KMS-11 (cell line): ENCODE data around the gene CDKN2B-AS1.
"Not testable (repeated sequence)": the region's sequence is repeated elsewhere in the genome, so short reads cannot be mapped to it uniquely, and the experiment has no call there.

ENCODE experiments used
- H2AFZ ChIP-seq: fragments of 200-600 bp; sonication (generic); 2 replicates; pipeline ENCODE4 v1.6.1; 2016; ENCODE audit warnings: antibody characterized with exemption, mixed run types, low read depth
- H3K27ac ChIP-seq: fragments of 200-600 bp; sonication (generic); 2 replicates; pipeline ENCODE4 v1.6.1; 2016; ENCODE audit warnings: mild to moderate bottlenecking, mixed run types
- H3K27me3 ChIP-seq: fragments of 200-600 bp; sonication (generic); 2 replicates; pipeline ENCODE4 v1.6.1; 2017; ENCODE audit warnings: mild to moderate bottlenecking, low read depth, mixed run types, moderate library complexity; ENCODE audit not compliant: insufficient read depth
- H3K36me3 ChIP-seq: fragments of 200-600 bp; sonication (generic); 2 replicates; pipeline ENCODE4 v1.6.1; 2017; ENCODE audit warnings: mild to moderate bottlenecking, mixed run types; ENCODE audit not compliant: insufficient read depth
- H3K4me1 ChIP-seq: fragments of 200-600 bp; sonication (generic); 2 replicates; pipeline ENCODE4 v1.6.1; 2016; ENCODE audit warnings: mild to moderate bottlenecking, low read depth, mixed run types; ENCODE audit not compliant: poor library complexity, severe bottlenecking
- H3K4me2 ChIP-seq: fragments of 200-600 bp; sonication (generic); 2 replicates; pipeline ENCODE4 v1.7.0; 2016; ENCODE audit warnings: mild to moderate bottlenecking, mixed run types
- H3K4me3 ChIP-seq: fragments of 200-600 bp; sonication (generic); IDR thresholded peaks from 2 replicates; pipeline ENCODE4 v1.6.1; 2017; ENCODE audit warnings: low read depth, low read length, mixed read lengths; ENCODE audit not compliant: insufficient read depth
- H3K79me2 ChIP-seq: fragments of 200-600 bp; sonication (generic); 2 replicates; pipeline ENCODE4 v1.6.1; 2016; ENCODE audit warnings: low read depth, mixed run types; ENCODE audit not compliant: insufficient read depth
- H3K9ac ChIP-seq: fragments of 200-600 bp; sonication (generic); 2 replicates; pipeline ENCODE4 v1.6.1; 2016; ENCODE audit warnings: mild to moderate bottlenecking, mixed run types
- H4K20me1 ChIP-seq: fragments of 200-600 bp; sonication (generic); 2 replicates; pipeline ENCODE4 v1.6.1; 2016; ENCODE audit warnings: mild to moderate bottlenecking, mixed run types; ENCODE audit not compliant: insufficient read depth
- TF ChIP-seq, protein P1 (sequence below): fragments of 200-600 bp; sonication (generic); conservative IDR thresholded peaks from 2 replicates; pipeline ENCODE4 v1.6.1; 2017; ENCODE audit warnings: low read depth, mild to moderate bottlenecking, antibody characterized with exemption, low read length, moderate library complexity, mixed read lengths

CDKN2B-AS1 gene

DNA sequence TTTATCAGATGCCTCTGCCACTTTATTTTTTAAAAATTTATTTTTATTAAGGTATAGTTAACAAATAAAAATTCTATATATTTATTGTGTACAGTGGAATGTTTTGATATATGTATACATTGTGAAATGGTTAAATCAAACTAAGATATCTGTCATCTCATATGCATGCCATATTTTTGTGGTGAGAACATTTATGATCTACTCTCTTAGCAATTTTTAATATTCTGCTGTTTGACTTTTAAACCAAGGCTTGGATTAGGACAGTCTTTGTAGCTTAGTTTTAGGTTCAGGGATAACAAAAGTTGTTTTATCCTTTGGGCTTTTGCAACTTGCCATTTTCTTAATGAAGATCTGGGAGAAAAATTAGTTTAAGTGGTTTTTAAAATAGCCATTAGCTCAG lies 60.5 kb downstream of the CDKN2B-AS1 start:
- Histone ChIP-seq H3K4me3 (no peak overlapping the region), H3K27ac (no peak overlapping the region), H3K79me2 (no peaks in the 10 kb centered on the region), H2AFZ (no peak overlapping the region), H4K20me1 (no peaks in the 10 kb centered on the region), H3K4me1 (peaks cover 83% of the 10 kb centered on the region), H3K27me3 (no peaks in the 10 kb centered on the region), H3K9ac (no peak overlapping the region), H3K36me3 (no peaks in the 10 kb centered on the region), H3K4me2 (no peak overlapping the region)
- TF ChIP-seq, protein P1, sequence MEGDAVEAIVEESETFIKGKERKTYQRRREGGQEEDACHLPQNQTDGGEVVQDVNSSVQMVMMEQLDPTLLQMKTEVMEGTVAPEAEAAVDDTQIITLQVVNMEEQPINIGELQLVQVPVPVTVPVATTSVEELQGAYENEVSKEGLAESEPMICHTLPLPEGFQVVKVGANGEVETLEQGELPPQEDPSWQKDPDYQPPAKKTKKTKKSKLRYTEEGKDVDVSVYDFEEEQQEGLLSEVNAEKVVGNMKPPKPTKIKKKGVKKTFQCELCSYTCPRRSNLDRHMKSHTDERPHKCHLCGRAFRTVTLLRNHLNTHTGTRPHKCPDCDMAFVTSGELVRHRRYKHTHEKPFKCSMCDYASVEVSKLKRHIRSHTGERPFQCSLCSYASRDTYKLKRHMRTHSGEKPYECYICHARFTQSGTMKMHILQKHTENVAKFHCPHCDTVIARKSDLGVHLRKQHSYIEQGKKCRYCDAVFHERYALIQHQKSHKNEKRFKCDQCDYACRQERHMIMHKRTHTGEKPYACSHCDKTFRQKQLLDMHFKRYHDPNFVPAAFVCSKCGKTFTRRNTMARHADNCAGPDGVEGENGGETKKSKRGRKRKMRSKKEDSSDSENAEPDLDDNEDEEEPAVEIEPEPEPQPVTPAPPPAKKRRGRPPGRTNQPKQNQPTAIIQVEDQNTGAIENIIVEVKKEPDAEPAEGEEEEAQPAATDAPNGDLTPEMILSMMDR, result no peak

- Histone ChIP-seq H3K4me2 (peak overlapping the region; percentile 31), H3K79me2 (no peaks in the 10 kb centered on the region), H3K36me3 (no peaks in the 10 kb centered on the region), H4K20me1 (no peaks in the 10 kb centered on the region), H3K27ac (peak overlapping the region; percentile 13; the same call in 1 of the 2 replicates), H3K4me1 (peaks cover 73% of the 10 kb centered on the region), H3K4me3 (no peak overlapping the region), H3K9ac (no peak overlapping the region), H2AFZ (no peak overlapping the region), H3K27me3 (no peaks in the 10 kb centered on the region)
- TF ChIP-seq, protein P1, result no peak
These were observed 61.8 kb downstream of the CDKN2B-AS1 start for GRCh38 chr9:22056402-22056801.

DNA sequence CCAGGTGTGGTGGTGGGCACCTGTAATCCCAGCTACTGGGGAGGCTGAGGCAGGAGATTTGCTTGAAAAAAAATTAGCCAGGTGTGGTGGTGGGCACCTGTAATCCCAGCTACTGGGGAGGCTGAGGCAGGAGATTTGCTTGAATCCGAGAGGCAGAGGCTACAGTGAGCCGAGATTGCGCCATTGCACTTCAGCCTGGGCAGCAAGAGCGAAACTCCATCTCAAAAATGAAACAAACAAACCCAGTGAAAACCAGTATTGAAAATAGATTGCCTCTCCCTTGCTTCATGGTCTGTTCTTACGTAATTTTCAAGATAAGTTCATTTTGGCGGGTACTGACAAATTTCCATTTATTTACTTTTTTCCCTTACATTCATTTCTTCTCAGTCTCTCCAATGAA lies 63.4 kb downstream of the CDKN2B-AS1 start:
- H3K4me1 ChIP-seq, result peaks cover 57% of the 10 kb centered on the region
- not testable (repeated sequence) for H3K27ac ChIP-seq, H4K20me1 ChIP-seq, H2AFZ ChIP-seq, H3K79me2 ChIP-seq, H3K4me3 ChIP-seq, H3K27me3 ChIP-seq, H3K9ac ChIP-seq, H3K4me2 ChIP-seq, H3K36me3 ChIP-seq

DNA sequence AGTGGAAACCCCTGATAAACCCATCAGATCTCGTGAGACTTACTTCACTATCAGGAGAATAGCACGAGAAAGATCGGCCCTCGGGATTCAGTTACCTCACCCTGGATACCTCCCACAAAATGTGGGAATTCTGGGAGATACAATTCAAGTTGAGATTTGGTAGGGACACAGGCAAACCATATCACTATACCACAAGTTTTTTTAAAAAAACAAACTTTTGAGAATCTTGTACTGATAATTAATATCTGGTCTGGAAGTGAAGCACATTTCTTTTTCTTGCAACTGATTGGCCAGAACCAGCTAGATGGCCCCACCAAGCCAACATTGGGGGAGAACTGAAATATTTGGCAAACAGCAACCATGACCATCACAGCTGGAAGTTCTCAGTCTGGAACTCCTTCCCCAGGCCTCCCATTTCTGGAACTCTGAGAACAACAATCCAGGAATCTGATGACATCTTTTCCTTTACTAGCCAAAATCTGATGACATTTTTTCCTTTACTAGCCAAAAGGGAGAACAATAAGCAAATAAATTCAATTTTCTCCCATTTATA lies 66.3 kb downstream of the CDKN2B-AS1 start:
- TF ChIP-seq, protein P1, result no peak
- Histone ChIP-seq H3K4me3 (no peak overlapping the region), H3K27me3 (no peaks in the 10 kb centered on the region), H3K9ac (no peak overlapping the region), H3K79me2 (no peaks in the 10 kb centered on the region), H4K20me1 (no peaks in the 10 kb centered on the region), H3K27ac (no peak overlapping the region), H3K4me2 (no peak overlapping the region), H2AFZ (no peak overlapping the region), H3K4me1 (peaks cover 33% of the 10 kb centered on the region), H3K36me3 (no peaks in the 10 kb centered on the region)

DNA sequence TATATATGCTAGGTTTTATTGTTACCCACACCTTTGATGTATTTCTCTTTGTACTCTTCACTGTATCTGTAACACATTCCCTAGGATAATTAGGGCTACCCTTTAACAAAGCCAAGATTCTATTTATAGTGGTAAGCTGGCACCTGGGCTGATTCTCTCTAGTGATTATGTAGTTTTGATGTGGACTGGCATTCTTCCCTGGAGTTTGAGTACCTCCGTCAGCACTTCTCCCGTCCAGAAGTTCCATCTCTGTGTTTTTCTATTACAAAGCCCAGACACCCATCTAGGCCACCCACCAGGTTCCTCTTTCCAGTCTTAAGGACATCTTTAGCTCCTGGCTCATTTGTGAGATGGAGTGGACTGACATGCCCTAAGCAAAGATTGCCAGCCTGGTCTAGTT lies 70.4 kb downstream of the CDKN2B-AS1 start:
- no peaks in the 10 kb centered on the region for H4K20me1 ChIP-seq
- no peaks in the 10 kb centered on the region for H3K27me3 ChIP-seq
- no peak overlapping the region for H3K9ac ChIP-seq
- H3K36me3 ChIP-seq, result no peaks in the 10 kb centered on the region
- H3K4me1 ChIP-seq, result peaks cover 7% of the 10 kb centered on the region
- TF ChIP-seq, protein P1, result no peak
- H3K27ac ChIP-seq, result no peak overlapping the region
- H3K4me2 ChIP-seq, result no peak overlapping the region
- H2AFZ ChIP-seq, result no peak overlapping the region
- no peaks in the 10 kb centered on the region for H3K79me2 ChIP-seq
- H3K4me3 ChIP-seq, result no peak overlapping the region
